Esophagus muscularis mucosa (tissue), 4 donors: ENCODE measurements around the gene ST6GALNAC3.

Experiments
- EP300 ChIP-seq: sonication (generic); formaldehyde crosslinking; IDR thresholded peaks from one replicate; pipeline ENCODE4 v1.6.1; 2017; ENCODE audit warnings: antibody characterized with exemption
- POLR2A ChIP-seq: fragments of 450-650 bp; IDR thresholded peaks from one replicate; pipeline ENCODE4 v1.6.1; 2017; ENCODE audit warnings: antibody characterized with exemption, moderate library complexity, mild to moderate bottlenecking, low read depth
- POLR2AphosphoS5 ChIP-seq, 2 donors: sonication (generic); formaldehyde crosslinking; IDR thresholded peaks; one replicate each; pipeline ENCODE4 v1.6.1; 2017; ENCODE audit warnings: antibody characterized with exemption in 2 of 2
- TF ChIP-seq, protein P1 (sequence below), 3 experiments: fragments of 200-600 bp in 2 of 3; fragments of 450-650 bp in 1 of 3; sonication (generic) in 2 of 3; IDR thresholded peaks; one replicate each; pipeline ENCODE4 v1.5.1; 2017 to 2019; ENCODE audit warnings: antibody characterized with exemption in 3 of 3, mild to moderate bottlenecking in 2 of 3, moderate library complexity in 1 of 3

DNA sequence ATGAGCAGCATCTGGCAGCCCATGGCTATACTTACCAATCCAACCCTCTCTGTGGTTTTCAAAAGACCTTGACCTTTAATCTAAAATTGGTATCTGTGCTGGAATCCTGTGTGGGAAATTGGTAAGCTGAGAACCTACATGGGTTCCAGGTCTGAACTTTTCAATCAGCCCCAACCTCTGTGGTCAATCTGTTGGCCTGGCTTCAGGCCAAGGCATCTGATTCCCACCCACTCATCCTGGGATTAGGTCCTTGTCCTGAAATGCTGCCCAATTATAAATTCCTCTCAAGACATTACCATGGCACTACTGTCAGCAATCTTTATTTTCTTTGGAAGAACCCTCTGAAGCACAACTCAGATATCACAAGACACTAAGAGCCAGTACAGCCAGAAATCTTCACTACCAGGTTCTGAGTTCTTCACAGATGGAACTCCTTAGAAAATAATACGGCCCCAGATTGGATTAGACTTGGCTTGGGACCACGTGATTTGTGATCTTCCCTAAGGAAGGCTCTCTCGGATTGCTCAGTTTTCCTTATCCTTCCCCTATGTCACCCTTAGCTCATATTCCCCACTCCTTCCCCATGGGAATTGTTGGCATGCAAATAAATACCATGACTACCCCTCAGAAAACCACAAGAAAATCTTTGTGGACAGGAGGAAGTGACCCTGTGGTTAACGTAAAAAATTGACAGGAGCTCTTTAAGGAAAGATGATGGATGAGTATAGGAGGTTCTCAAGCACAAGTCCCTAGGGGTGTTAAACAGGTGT lies 584.8 kb downstream of the ST6GALNAC3 start:
- TF ChIP-seq POLR2A: no peak
- TF ChIP-seq, protein P1, sequence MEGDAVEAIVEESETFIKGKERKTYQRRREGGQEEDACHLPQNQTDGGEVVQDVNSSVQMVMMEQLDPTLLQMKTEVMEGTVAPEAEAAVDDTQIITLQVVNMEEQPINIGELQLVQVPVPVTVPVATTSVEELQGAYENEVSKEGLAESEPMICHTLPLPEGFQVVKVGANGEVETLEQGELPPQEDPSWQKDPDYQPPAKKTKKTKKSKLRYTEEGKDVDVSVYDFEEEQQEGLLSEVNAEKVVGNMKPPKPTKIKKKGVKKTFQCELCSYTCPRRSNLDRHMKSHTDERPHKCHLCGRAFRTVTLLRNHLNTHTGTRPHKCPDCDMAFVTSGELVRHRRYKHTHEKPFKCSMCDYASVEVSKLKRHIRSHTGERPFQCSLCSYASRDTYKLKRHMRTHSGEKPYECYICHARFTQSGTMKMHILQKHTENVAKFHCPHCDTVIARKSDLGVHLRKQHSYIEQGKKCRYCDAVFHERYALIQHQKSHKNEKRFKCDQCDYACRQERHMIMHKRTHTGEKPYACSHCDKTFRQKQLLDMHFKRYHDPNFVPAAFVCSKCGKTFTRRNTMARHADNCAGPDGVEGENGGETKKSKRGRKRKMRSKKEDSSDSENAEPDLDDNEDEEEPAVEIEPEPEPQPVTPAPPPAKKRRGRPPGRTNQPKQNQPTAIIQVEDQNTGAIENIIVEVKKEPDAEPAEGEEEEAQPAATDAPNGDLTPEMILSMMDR (IDR thresholded peaks at IDR 0.05): no peak
- no peak for TF ChIP-seq POLR2AphosphoS5 (IDR thresholded peaks at IDR 0.05)
- no peak for TF ChIP-seq EP300
